GM19452 (cell line): Measurements from ENCODE around the gene SDK2.

Experiments used
- ATAC-seq: cut with Tn5 transposase; IDR thresholded peaks from one replicate; pipeline ENCODE4 v1.9.1; 2021; ENCODE audit not compliant: unreplicated experiment

Gene SDK2

GRCh38 chr17:73634629-73635028, 9.6 kb downstream of the SDK2 start:
- ATAC-seq: no peak

GRCh38 chr17:73633736-73634135, 10.5 kb downstream of the SDK2 start:
- no peak for ATAC-seq

GRCh38 chr17:73632513-73632912, 11.7 kb downstream of the SDK2 start:
- ATAC-seq: no peak

GRCh38 chr17:73630965-73631595, 13.2 kb downstream of the SDK2 start:
- ATAC-seq: no peak

- ATAC-seq: no peak
These were observed 13.7 kb downstream of the SDK2 start for GRCh38 chr17:73630531-73630930.

- ATAC-seq: no peak
These were observed 15.3 kb downstream of the SDK2 start for GRCh38 chr17:73628642-73629552.

- no peak for ATAC-seq
These were observed 18.1 kb downstream of the SDK2 start for GRCh38 chr17:73625991-73626673.

GRCh38 chr17:73625006-73625405, 19.2 kb downstream of the SDK2 start:
- ATAC-seq: no peak

GRCh38 chr17:73624496-73624988, 19.7 kb downstream of the SDK2 start:
- no peak for ATAC-seq

- ATAC-seq: no peak
These were observed 20.4 kb downstream of the SDK2 start for GRCh38 chr17:73623818-73624217.

GRCh38 chr17:73623247-73623646, 21.0 kb downstream of the SDK2 start:
- no peak for ATAC-seq

- no peak for ATAC-seq
These were observed 21.9 kb downstream of the SDK2 start for GRCh38 chr17:73622381-73622780.

- ATAC-seq: no peak
These were observed 22.6 kb downstream of the SDK2 start for GRCh38 chr17:73621685-73622084.

GRCh38 chr17:73620414-73620813, 23.8 kb downstream of the SDK2 start:
- no peak for ATAC-seq

GRCh38 chr17:73617501-73617900, 26.7 kb downstream of the SDK2 start:
- no peak for ATAC-seq

- no peak for ATAC-seq
These were observed 27.3 kb downstream of the SDK2 start for GRCh38 chr17:73616873-73617404.

- ATAC-seq: no peak
These were observed 27.9 kb downstream of the SDK2 start for GRCh38 chr17:73616120-73616872.

GRCh38 chr17:73614256-73614655, 30.0 kb downstream of the SDK2 start:
- no peak for ATAC-seq

GRCh38 chr17:73613271-73614233, 30.7 kb downstream of the SDK2 start:
- ATAC-seq: no peak
